Measurements from ENCODE around the gene DEXI. TPM values are rescaled to one million over a fixed set of nuclear protein-coding genes. Genes with fewer than 3 reads are reported as not detected.
A peak's percentile ranks its signal among the peaks of the same experiment; 100 is the strongest.

Gene DEXI
- total RNA-seq, 2 experiments from 2014 or later: 23.4 to 25.9 TPM

DNA sequence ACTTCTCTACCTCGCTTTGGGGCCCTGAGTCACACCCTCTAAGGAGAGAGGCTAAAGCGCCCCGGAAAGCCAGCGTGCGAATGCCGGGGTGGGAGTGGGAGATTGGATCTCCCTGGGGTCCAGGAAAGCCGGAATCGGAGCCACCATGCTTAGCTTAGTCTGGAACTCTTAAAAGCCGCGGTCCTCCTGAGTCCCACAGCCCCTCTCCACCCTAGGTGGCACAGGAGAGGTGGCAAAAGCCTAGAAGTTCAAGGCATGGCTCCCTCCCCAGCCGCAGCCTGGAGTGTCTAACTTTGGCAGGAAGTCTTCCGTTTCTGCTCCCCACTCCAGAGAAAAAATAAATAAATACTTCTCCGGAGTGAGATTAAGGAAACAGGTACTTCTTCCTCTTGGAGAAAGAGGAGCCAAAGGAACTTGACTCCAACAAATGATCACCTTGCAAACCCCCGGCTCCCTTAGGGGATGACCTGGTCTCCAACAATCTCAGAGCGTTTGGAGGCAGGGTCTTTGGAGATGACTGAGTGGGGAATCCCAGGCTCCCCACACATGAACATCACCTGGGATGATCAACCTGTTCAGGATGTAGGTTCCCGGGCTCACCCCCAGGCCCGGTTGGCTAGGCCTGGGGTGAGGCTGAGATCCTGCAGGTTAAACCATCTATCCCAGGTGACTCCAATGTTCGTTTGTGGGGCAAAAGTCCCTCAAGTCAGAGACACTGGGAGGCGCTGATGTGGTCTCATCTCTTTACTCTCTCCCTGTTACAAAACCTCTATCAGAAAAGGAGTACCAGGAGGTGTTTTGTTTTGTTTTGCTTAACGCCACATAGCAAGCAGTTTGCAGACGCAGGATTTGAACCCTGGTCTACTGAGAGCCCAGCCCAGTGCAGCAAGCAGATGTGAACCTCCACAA is 62.3 kb downstream of the DEXI start:
- peaks cover 44% of the 10 kb centered on the region for H3K4me1 Mint-ChIP-seq (ENCODE audit: low read depth)
- no peak for DNase-seq
- CTCF ChIA-PET: no interaction called here
- intact Hi-C loops (cut with micrococcal nuclease): no loop called here
- H3K9me3 Mint-ChIP-seq: no peaks in the 10 kb centered on the region
- no peak overlapping the region for H3K27ac Mint-ChIP-seq
- peaks cover 70% of the 10 kb centered on the region for H3K27me3 Mint-ChIP-seq (ENCODE audit: low read depth)
- peak overlapping the region; percentile 70 for H3K4me3 Mint-ChIP-seq
- H3K36me3 Mint-ChIP-seq (ENCODE audit: low read depth): no peaks in the 10 kb centered on the region

Other genes with a start within 250 kb of the DEXI start
- under 1 TPM in 1 of 2 experiments, not detected in 1; 0.15 TPM for gene TEKT5, start 247.5 kb downstream of the DEXI start, total RNA-seq
- gene NUBP1, start 198.6 kb downstream of the DEXI start, total RNA-seq: 10 to 100 TPM; 22.3 to 23.0 TPM
- not detected for gene TVP23A, start 123.7 kb downstream of the DEXI start, total RNA-seq
- gene CIITA, start 65.3 kb downstream of the DEXI start, total RNA-seq: under 1 TPM; 0.12 to 0.29 TPM
- gene CLEC16A, start 2.1 kb upstream of the DEXI start, total RNA-seq: 10 to 100 TPM; 18.4 to 20.1 TPM

Data from activated naive CD4-positive, alpha-beta T cell treated with anti-CD3 and anti-CD28 coated beads for 36 hours (primary cell).